ENCODE data around the gene HMGXB3. TPM values are rescaled to one million over a fixed set of nuclear protein-coding genes. Genes with fewer than 3 reads are reported as not detected.

Gene HMGXB3
- total and polyA plus RNA-seq, 2 experiments from 2014 or later = 16.7 to 51.0 TPM

DNA sequence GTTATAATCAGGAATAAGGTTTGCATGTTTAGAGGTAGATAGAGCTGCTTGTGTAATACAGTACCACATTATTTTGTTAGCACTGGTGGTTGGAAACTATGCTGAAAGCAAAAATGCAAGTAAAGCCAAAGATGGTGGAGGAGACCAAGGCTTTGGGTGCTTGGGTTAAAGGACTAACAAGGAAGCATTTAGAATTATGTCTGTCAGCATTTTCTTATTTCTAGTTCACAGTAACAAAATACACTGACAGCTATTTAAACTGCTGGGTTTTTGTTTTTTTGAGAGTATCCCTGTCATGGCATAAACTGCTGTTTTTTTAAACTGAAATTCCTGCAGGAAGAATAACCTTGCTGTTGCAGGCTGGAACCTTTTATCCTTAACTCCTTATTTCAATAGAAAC is 6.5 kb downstream of the HMGXB3 start:
- H3K36me3 ChIP-seq = peaks cover 31% of the 10 kb centered on the region
- DNase-seq (ENCODE audit: low read depth in 1 of 2, low spot score in 1 of 2) = no peak
- no peak overlapping the region for H3K27ac ChIP-seq
- no peaks in the 10 kb centered on the region for H3K27me3 ChIP-seq
- no peaks in the 10 kb centered on the region for H3K9me3 ChIP-seq (ENCODE audit: low read depth)
- H3K4me3 ChIP-seq = no peak overlapping the region
- peaks cover 2% of the 10 kb centered on the region for H3K4me1 ChIP-seq (ENCODE audit: low read depth)
- TF ChIP-seq, protein P1, sequence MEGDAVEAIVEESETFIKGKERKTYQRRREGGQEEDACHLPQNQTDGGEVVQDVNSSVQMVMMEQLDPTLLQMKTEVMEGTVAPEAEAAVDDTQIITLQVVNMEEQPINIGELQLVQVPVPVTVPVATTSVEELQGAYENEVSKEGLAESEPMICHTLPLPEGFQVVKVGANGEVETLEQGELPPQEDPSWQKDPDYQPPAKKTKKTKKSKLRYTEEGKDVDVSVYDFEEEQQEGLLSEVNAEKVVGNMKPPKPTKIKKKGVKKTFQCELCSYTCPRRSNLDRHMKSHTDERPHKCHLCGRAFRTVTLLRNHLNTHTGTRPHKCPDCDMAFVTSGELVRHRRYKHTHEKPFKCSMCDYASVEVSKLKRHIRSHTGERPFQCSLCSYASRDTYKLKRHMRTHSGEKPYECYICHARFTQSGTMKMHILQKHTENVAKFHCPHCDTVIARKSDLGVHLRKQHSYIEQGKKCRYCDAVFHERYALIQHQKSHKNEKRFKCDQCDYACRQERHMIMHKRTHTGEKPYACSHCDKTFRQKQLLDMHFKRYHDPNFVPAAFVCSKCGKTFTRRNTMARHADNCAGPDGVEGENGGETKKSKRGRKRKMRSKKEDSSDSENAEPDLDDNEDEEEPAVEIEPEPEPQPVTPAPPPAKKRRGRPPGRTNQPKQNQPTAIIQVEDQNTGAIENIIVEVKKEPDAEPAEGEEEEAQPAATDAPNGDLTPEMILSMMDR (IDR thresholded peaks at IDR 0.05; ENCODE audit: low read depth, low read length) = no peak

DNA sequence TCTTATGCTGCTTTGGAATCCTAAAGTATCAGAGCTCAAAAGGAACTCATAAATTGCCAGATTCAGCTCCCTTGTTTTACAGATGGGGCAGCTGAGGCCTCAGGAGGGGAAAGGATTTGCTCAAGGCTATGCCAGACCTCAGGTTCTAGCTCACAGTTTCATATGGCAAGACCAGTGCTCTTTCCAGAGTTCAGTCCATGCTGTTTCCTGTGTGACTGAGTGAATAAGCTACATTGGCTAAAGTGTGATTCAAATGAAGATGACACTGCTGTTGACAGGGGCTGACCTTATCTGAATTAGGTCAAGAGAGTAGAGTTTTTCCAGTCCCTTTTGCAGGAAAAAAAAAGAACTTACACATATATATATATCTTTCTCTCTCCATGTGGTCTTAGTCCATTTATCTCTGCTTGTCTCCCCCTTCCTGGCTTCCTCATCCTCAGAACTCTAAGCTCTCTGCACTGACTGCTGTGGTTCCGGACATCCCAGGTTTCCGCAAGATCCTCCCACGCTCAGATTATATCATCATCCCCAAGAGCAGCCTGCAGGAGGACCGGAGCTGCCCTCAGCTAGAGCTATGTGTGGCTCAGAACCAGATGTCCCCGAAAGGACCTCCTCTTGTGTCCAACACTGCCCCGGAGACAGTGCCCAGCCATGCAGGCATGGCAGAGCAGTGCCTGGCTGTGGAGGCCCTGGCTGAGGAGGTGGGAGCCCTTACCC is 9.3 kb downstream of the HMGXB3 start:
- H3K4me3 ChIP-seq = no peak overlapping the region
- peaks cover 57% of the 10 kb centered on the region for H3K36me3 ChIP-seq
- H3K4me1 ChIP-seq (ENCODE audit: low read depth) = no peaks in the 10 kb centered on the region
- H3K27me3 ChIP-seq = no peaks in the 10 kb centered on the region
- H3K9me3 ChIP-seq (ENCODE audit: low read depth) = no peaks in the 10 kb centered on the region
- no peak overlapping the region for H3K27ac ChIP-seq
- TF ChIP-seq, protein P1 (IDR thresholded peaks at IDR 0.05; ENCODE audit: low read depth, low read length) = no peak
- DNase-seq (ENCODE audit: low read depth in 1 of 2, low spot score in 1 of 2) = peak in 1 of 2 donors; percentile 58

DNA sequence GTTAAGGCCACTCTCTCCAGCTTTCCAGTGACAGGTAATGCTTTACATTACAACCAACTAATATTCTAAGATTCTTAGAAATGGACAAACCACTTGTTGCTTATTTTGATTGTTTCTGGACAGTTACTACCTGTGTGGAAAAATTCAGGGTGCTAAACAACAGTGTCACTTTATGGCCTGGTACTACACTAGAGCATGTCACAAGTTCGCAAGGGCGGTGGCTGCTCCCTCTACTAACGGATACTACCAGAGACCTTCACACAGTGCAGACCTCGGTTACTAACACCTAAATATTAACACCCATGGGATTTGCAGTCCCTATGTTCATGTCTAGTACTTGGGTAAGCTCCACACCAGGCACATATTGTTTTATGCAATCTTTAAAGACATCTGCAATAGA is 13.4 kb downstream of the HMGXB3 start:
- Histone ChIP-seq H3K36me3 (peaks cover 66% of the 10 kb centered on the region), H3K27me3 (no peaks in the 10 kb centered on the region), H3K9me3 (ENCODE audit: low read depth) (no peaks in the 10 kb centered on the region), H3K4me1 (ENCODE audit: low read depth) (no peaks in the 10 kb centered on the region), H3K4me3 (no peak overlapping the region), H3K27ac (no peak overlapping the region)
- DNase-seq (ENCODE audit: low read depth in 1 of 2, low spot score in 1 of 2) = no peak
- TF ChIP-seq, protein P1 (IDR thresholded peaks at IDR 0.05; ENCODE audit: low read depth, low read length) = no peak

DNA sequence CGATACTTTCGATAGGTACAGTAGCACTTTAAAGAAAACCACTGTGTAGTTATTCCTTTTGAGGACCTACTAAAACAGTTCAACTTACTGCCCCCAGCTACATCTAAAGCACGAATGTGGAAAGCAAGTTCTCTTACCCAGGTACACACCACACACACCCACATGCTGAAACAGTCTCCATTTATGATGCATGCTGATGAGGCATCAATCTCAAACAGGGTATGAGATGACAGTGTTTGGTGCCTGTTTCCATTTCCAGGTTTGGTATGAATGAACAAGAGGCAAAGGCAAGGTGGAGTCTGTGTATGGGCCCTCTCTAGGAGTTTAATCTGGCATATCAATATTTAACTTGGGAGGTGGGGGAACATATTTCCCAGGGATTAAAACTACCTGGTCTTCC is 13.9 kb downstream of the HMGXB3 start:
- Histone ChIP-seq H3K27ac (no peak overlapping the region), H3K9me3 (ENCODE audit: low read depth) (no peaks in the 10 kb centered on the region), H3K4me3 (no peak overlapping the region), H3K4me1 (ENCODE audit: low read depth) (no peaks in the 10 kb centered on the region), H3K27me3 (no peaks in the 10 kb centered on the region), H3K36me3 (peaks cover 65% of the 10 kb centered on the region)
- DNase-seq (ENCODE audit: low read depth in 1 of 2, low spot score in 1 of 2) = no peak
- TF ChIP-seq, protein P1 (IDR thresholded peaks at IDR 0.05; ENCODE audit: low read depth, low read length) = no peak

DNA sequence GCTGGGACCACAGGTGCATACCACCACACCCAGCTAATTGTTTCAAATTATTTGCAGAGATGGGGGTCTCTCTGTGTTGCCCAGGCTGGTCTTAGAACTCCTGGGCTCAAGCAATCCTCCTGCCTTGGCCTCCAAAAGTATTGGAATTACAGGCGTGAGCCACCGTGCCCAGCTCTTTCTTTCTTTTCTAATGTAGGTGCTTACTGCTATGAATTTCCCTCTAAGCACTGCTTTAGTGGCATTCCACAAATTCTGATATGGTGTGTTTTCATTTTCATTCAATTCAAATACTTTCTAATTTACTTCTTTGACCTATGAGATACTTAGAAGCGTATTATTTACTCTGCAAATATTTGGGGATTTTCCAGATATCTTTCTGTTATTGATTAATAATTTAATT is 14.9 kb downstream of the HMGXB3 start:
- no peak for DNase-seq (ENCODE audit: low read depth in 1 of 2, low spot score in 1 of 2)
- peaks cover 67% of the 10 kb centered on the region for H3K36me3 ChIP-seq
- H3K4me3 ChIP-seq = no peak overlapping the region
- TF ChIP-seq, protein P1 (IDR thresholded peaks at IDR 0.05; ENCODE audit: low read depth, low read length) = no peak
- H3K27ac ChIP-seq = no peak overlapping the region
- H3K27me3 ChIP-seq = no peaks in the 10 kb centered on the region
- H3K4me1 ChIP-seq (ENCODE audit: low read depth) = no peaks in the 10 kb centered on the region
- H3K9me3 ChIP-seq (ENCODE audit: low read depth) = no peaks in the 10 kb centered on the region
